NCI-H1048 (cell line): Measurements from ENCODE around the gene KRT80.

ENCODE experiments used
- DNase-seq: peaks from one replicate; lab custom pipeline; 2025; lab: John Stamatoyannopoulos, UW

KRT80 gene

DNA sequence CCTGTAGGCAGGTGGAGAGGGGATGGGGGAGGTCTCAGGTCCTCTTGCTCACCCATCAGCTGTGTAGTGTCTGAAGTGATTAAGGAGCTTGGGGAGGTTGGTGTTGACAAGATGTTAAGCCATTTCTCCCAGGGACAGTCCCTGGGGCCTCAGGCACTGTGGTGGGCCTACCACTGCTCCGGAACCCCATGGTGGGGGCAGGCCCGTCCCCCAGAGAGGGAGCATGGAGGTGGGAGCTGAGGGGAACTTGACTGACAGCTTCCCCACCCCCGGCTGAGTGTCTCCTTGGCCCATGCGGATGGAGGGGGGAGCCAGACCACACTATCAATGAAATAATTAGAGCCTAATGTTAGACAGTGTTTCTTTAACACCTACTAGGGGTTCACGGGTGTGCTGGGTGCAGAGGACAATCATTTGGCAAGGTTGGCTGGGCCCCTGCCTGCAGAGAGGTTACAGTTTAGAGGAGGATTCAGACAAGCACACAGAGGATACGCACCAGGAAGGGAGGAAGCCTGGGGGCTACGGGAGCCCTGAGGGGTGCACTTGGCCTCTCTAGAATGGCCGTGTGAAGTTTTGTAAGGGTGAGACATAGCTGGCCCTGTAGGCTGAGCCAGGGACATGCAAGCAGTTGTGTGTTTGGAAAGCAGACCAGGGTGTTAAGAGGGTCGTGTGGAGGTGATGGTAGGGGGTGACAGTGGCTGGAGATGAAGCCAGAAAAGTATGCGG, 19.3 kb upstream of the KRT80 start:
- no peak for DNase-seq

DNA sequence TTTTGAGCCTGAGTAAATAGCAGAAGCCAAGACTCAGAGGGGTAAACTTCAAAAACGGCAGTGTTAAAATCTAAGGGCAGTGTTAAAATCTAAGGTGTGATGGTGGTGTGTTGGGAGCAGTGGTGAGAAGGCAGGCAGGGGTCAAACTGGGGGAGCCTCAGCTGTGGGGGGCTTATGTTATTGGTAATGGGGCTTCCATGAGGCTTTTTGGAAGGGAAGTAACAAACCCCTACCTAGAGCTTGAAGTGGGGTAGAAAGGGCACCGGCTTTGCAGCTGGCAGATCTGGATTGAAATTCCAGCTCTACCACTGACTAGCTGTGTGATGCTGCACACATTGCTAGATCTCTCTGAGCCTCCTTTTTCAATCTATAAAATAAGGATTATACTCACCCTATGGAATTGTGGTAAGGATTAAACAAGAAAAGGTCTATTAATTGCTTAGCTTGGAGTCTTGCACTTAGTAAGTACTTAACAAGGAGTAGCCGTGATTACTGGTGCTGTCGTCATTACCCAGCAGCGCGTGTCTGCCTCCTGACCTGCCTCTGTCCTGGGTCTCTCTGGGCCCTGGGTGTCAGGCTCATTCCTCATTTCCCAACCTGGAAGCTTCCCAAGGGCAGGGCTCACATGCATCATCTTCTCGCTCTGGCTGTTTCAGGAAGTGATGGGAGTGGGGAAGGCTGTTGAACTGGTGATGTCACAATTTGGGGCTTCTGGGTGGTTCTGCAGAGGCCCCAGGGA, 18.5 kb upstream of the KRT80 start:
- DNase-seq = no peak

DNA sequence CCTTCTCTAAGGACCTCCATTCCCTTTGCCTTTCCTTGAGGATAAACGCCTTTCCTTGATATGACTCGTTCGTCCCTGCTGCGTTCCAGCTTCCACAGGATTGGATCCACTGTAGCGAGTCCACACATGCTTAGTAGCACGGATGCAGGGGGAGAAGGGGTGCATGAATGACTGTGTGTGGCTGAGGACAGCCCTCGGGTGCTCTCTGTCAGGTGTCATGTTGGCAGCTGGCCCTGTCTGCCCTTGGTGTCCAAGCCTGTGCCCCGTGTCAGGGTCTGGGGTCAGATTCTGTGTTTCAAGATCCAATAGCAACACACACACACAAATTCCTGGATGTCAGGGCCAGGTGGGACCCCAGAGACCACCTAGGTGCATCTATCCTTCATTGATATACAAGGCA, 17.5 kb upstream of the KRT80 start:
- no peak for DNase-seq

DNA sequence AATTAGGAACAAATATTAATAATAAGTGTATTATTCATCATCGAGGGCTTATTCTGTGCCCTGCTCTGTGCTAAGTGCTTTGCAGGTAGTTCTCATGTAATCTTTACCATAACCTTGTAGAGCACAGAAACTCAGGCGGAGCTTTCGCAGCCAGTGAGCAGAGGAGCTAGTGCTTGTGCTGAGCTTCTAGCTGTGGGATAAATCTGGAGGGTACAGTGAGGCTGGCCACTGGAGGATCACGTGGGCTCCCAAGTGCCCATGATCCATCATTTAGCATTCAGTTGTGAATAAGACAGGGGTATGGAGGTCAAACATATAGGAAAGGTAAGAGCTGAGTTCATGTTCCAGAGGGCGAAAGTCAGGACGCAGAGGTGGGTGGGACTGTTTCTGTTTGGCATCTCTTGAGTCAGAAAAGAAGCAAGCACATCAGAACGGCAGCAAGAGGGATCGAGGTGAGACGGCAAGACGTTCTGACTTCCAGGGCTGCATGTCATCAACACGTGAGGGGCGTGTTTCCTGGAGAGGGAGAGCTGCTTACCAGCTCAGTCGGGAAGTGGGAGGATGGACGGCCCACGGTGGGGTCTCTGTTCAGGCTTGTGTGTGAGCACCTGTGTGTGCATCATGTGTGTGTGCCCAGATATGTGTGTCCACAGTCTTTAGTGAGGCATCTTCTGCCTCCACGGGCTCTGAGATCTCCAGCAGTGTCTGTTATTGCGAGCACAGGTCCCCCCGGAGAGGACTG, 16.8 kb upstream of the KRT80 start:
- no peak for DNase-seq

DNA sequence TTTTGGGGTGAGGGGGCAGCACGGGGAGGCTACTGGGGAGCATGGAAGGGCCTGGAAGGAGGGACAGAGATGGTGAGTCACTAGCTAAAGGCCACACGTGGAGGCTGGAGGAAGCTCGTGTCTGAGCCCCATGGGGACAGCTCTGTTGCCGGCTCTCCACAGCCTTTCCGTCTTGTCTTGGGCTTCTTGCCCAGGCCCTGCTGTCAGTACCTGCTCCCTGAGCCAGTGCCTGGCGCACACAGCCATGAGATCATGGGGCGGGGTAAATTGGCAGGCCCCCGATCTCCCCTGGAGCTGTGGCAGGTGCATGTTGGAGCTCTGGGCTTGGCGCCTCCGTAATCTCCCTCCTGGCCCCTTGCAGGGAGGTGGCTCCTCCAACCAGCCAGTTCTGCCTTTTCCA, 16.1 kb upstream of the KRT80 start:
- DNase-seq = no peak

DNA sequence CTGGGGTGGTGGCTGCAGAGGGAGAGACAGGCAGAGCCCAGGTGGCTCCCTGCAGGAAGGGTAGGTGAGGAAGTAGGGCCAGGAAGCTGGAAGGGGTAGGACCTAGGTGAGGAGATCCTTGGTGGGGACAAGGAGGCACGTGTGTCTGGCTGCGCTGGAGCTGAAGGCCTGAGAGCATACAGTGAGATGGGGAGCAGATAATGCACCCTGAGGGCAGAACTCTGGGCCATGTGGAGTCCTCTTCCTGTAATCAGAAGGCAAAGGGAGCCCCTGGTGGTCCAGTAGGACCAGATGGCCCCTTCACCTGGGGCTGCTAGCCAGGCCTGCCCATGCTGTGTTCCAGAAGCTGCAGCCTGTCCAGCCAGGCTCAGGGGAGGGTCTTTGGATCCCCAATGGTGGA, 15.3 kb upstream of the KRT80 start:
- no peak for DNase-seq

DNA sequence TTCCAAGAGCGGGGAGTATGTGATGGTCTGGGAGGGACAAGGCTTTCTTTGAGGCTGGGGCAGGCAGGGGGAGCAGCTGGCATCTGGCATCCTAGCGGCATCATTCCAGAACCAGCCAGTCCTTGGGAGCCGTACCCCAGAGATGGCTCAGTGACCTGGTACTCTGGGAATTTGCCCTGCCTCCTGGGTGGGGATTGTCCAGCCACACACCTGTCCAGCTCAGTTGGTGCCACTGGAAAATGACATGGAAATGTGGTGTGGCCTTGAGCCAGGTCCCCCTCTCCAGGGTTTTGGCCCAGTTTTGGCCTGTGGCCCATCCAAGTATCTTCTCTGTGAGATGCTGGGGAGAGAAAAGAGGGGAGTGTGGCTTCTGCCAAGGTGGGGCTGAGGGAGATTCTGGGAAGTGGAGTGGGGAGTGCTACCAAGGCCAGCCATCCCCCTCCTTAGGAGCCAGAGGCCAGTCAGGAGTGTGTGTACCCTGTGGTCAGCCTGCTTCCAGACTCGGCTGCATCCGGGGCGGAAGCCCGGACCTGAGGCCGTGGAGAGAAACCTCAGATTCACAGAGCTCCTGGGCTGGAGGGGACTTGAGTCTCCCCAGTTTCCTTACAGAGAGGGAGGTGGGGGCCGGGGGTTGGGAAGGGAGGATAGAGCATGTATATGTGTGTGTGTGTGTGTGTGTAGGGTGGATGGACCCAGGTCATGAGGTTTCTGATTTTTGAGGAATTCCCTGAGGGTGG, 14.7 kb upstream of the KRT80 start:
- no peak for DNase-seq

DNA sequence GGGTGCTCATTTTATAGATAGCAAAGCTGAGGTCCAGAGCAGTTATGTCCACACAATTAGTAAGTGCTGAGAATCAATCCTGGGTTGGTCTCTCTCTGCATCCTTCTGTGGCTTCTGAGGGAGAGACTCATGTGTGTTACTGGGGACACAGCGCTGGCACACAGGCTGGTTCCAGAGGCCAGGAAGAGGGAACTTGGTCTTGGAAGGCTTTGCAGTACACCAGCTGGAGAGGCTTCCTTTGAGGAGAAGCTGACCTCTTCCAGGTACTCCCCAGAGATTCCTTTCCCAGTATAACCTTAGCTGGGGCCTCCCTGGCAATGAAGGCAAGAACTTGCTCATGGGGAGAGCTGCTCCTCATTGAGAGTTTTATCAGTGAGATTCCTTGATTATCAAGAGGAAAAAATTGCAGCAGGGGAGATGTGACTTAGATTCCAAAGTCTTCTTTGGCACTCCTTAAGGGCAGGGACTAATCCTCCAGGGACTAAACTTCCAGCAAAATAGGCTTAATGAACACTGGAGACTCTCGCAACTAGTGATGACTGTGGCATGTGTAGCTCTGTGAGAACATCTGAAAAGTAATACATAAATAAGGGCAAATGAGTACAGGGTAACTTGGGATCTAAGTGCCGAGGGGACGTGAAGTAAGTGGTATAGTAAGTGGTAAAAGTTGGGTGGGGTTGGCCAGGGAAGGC, 13.9 kb upstream of the KRT80 start:
- no peak for DNase-seq

DNA sequence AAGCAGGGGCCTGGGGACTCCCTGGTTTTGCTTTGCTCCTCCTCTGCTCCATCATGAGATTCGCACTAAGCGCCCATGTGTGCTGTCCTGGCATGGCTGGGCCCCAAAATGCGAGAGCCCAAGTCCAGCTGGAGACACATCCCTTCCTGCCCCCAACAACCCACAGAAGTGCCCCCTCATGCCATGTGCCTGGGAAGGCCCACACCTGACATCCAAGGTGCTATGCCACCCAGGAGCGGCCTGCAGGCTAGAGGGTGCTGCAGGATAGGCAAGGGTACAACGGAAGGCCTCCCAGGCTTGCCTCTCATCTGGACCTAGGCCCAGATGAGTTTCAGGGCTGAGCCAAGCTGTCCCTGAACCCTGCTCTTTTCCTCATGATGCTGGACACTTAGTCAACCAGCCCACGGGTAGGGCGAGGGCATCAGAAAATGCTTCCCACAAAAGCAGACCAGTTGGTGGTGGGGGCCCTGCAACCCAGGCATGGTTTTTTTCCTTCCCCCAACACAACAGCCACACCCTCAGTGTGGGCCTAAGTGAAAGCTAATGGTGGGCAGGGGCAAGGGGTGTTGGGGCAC, 13.2 kb upstream of the KRT80 start:
- no peak for DNase-seq

DNA sequence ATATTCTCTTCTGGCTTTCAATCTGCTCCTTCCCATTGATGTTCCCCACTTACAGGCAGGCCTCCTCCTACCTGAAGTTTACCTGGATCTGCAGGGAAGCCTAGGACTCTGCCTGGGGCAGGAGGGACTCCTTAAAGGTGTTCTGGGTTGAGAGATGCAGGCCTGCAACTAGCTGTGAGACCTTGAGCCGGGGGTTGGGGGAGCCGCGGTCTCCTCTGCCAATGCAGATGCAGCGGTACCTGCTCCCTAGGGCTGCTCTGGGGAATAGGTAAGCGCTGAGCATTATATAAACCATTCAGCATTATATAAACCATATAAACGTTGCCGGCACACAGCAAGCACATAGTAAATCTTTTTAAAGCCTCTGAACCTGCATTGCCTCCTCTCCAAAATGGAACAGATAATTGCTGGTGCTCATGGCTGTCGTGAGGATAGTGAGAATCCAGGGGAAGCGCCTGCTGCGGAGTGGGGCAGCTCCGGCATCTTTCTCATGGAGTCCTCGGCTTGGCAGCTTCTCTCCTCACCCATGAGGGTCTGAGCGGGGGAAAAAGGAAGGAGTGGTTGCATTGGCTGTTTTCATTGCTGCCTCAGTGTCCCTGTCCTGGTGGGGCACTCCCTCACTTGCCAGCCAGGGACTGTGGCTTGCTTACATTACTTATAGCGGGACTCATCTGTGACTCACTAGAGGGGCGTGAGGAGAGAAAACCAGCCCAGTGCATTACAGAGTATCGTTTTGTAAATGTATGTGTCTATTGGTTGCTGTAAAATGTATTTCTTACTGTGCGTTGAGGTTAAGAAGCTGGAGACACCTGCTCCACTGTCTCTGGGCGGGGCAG, 12.5 kb upstream of the KRT80 start:
- no peak for DNase-seq

DNA sequence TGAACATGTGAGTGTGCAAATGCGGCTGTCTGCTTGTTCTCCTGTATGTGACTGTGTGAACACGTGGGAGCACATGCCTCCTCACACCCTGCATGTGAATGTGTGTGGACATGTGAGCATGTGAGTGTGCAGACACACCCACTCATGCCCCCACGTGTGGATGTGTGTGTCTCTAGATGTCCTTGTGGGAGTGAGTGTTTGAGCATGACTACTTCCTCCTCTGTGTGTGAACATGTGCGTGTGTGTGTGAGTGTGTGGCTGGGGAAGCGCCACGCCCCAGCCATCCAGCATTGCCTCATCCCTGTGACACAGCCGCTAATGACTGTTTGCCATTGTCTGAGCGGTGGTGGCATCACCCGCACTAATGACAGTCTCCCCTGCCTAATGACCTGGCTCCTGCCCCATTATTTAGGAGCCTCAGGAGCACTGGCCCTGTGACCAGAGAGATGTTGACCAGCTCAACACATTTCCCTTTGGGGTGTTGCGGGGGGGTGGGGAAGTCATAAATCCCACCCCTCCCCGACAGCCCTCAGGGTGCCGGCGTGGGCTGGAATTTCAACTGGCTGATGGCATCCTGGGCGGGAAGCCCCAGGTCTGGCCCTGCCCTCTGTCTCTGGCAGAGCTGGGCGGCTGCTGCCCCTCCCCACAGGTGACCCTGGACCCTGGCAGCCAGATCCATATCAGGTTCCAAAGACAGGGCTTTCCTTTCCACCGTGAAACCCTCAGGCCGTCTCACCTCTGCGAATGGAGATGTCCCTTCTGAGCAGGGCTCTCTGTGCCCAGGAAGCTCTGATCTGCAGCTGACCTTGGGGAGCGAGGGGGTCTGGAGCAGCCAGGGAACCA, 11.5 kb upstream of the KRT80 start:
- no peak for DNase-seq

DNA sequence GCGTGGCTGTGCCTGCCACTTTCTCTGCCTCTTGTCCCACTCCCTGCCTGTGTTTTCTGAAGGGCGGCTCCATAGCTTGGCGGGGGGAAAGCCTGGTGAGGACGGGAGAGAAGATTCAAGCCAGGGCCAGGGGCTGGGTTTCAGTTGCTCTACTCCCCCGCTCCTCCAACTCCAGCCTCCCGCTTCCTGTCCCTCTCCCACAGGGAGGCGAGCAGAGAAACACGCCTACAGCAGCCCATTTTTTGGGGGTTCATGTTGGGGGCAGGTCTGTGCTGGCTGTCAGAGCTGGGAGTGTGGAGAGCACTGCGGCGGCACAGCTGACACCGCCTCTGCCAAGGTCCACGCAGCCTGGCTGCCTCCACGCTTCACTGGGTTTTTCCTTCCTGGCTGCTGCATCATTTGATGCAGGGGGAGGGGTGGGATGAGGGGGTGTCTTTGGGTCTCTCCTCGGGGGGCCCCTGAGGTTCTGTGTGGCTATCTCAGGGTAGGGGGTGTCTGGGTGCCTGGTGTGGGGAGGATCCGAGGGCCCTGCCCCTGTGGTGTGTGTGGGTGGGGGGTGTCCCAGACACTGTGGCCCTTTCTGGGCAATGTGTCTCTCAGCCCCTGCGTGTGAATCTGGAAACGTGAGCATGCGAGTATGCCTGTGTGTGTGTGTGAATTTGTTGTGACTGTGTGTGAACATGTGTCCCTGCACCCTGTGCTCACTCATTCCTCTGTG, 10.7 kb upstream of the KRT80 start:
- no peak for DNase-seq

DNA sequence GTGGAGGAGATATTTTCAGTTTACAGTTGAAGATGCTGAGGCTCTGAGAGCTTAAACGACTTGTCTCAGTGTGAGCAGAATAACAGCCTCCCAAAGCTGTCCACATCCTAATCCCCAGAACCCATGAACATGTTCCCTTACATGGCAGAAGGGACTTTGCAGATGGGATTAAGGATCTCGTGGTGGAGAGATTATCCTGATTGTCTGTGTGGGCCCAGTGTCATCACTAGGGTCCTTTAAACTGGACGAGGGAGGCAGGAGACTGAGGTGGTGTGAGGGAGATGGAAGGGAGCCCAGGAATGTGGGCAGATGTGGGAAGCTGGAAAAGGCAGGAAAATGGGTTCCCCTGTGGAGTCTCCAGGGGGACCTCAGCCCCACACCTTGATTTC, 9.6 kb upstream of the KRT80 start:
- DNase-seq = no peak

DNA sequence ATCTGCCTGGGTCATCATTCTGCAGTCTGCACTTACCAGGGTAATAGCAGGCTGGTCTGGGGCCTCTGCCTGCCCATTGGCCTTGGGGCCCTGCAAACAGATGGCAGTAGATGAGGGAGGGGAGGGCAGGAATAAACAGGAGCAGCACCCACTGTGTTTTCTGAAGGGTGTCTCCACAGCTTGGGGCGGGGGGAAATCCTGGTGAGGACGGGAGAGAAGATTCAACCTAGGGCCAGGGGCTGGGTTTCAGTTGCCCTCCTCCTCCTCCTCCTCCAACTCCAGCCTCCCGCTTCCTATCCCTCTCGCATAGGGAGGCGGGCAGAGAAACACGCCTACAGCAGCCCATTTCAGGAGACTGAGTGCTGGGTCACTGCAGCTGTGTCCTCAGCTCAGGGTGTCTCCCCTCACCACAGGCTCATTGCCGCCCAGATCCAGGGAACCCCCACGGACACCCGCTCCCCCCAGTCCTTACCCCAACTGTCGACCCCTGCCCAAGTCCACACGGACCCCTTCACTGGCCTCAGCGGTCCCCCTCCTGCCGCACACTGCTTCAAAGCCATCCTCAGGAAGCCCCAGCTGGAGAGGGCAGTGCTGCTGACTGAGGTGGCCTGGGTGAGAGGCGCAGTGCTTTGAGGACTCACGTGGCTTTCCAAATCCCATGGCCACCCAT, 9.1 kb upstream of the KRT80 start:
- no peak for DNase-seq

DNA sequence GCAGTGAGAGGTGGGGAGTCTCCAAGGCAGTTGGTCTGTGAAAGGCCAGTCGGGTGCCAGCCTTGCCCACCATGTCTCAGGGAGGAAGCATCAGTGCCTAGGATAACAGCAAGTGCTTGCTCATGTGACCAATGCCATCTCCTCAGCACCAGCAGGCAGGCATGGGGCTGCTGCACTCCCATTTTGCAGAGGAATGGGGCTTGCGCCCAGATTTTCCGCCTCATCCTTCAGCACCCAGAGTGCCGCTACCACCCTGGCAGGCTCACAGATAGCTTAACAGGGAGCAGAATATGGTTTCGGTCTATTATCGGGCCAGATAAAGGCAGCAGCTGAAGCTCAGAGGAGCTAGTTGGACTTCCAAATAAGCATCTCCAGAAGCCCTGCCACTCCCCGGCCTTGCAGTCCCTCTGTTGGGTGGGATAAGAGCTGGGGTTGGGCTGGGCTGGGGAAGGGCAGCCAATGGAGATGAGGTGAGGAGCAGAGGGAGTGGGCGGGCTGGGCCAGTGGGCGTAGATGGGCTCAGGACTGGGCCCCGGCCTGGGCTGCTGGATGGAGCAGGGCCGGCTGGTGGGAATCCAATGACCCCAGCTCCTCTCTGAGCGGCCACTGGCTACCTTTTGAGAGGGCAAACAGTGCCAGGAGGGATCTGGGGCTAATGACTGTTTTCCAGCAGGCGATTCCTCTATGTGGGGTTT, 8.4 kb upstream of the KRT80 start:
- no peak for DNase-seq

DNA sequence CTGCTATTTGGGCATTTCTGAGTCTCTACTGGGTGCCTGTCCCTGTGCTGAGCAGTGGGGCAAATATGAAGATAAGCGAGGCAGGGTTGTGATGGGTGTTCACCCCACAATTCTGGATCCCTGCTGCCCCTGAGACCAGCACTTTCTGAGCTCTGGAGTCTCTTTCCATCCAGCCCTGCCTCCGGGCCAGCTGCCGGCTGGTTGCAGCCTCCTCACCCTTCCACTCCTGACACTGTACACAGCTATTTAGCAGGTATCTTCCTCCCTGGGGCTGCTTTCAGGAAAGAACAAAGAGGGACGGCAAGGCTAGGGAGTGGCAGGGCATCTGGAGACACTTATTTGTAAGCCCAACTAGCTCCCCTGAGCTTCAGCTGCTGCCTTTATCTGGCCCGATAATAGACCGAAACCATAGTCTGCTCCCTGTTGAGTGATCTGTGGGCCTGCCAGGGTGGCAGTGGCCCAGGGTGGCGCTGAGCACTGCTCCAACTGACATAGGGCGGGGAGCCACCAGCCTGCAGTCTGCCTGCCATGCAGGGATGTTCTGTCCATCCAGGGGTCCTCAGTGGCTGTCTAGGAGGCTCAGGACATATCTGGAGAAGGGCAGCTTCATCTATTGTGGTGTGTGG, 7.6 kb upstream of the KRT80 start:
- DNase-seq = no peak
